Ishikawa (cell line): ENCODE data around the gene HTR2C.

ENCODE experiments used
- CEBPB ChIP-seq: IDR thresholded peaks from 2 replicates; pipeline ENCODE4 v1.6.1; 2012
- CREB1 ChIP-seq: IDR thresholded peaks from 2 replicates; pipeline ENCODE4 v1.6.1; 2012; ENCODE audit warnings: low read depth
- EP300 ChIP-seq: IDR thresholded peaks from 2 replicates; pipeline ENCODE4 v1.6.1; 2012; ENCODE audit warnings: borderline replicate concordance
- FOXM1 ChIP-seq: IDR thresholded peaks from 2 replicates; pipeline ENCODE4 v1.6.1; 2012; ENCODE audit warnings: low read depth, borderline replicate concordance
- RAD21 ChIP-seq: IDR thresholded peaks from 2 replicates; pipeline ENCODE4 v1.6.1; 2012; ENCODE audit warnings: low read depth
- TAF1 ChIP-seq: IDR thresholded peaks from 2 replicates; pipeline ENCODE4 v1.6.1; 2012; ENCODE audit warnings: low read depth, mild to moderate bottlenecking
- TCF12 ChIP-seq: IDR thresholded peaks from 2 replicates; pipeline ENCODE4 v1.6.1; 2012; ENCODE audit warnings: low read depth
- YY1 ChIP-seq: IDR thresholded peaks from 2 replicates; pipeline ENCODE4 v1.6.1; 2012; ENCODE audit warnings: low read depth
- ZBTB7A ChIP-seq: IDR thresholded peaks from 2 replicates; pipeline ENCODE4 v1.6.1; 2012; ENCODE audit warnings: low read depth
- TF ChIP-seq, protein P1 (sequence below): IDR thresholded peaks from 2 replicates; pipeline ENCODE4 v1.6.1; 2012
- TF ChIP-seq, protein P2 (sequence below): IDR thresholded peaks from 2 replicates; pipeline ENCODE4 v1.6.1; 2012; ENCODE audit warnings: low read depth, mild to moderate bottlenecking

DNA sequence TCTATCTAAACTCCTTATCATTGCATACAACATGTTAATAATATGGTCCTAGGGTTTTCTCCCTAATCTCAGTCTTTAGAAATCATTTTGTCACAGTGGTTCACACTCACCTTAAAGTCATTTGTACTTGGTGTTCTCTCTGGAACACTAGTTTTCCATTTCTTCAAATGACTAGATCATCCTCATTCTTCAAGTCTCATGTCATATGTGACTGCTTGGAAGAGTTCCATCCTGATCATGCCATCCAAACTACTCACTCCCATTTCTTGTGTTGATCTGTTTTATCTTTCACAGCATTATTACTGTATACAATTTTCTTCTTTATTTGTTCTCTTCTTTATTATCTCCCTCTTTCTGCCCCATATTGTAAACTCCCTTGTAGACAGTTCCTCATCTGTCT lies 66.5 kb downstream of the HTR2C start:
- TF ChIP-seq CREB1, result no peak
- TF ChIP-seq, protein P1, sequence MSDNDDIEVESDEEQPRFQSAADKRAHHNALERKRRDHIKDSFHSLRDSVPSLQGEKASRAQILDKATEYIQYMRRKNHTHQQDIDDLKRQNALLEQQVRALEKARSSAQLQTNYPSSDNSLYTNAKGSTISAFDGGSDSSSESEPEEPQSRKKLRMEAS, result no peak
- TF ChIP-seq TAF1, result no peak
- TF ChIP-seq EP300, result no peak
- no peak for TF ChIP-seq YY1
- TF ChIP-seq RAD21, result no peak
- no peak for TF ChIP-seq ZBTB7A
- TF ChIP-seq FOXM1, result no peak
- no peak for TF ChIP-seq CEBPB
- TF ChIP-seq, protein P2, sequence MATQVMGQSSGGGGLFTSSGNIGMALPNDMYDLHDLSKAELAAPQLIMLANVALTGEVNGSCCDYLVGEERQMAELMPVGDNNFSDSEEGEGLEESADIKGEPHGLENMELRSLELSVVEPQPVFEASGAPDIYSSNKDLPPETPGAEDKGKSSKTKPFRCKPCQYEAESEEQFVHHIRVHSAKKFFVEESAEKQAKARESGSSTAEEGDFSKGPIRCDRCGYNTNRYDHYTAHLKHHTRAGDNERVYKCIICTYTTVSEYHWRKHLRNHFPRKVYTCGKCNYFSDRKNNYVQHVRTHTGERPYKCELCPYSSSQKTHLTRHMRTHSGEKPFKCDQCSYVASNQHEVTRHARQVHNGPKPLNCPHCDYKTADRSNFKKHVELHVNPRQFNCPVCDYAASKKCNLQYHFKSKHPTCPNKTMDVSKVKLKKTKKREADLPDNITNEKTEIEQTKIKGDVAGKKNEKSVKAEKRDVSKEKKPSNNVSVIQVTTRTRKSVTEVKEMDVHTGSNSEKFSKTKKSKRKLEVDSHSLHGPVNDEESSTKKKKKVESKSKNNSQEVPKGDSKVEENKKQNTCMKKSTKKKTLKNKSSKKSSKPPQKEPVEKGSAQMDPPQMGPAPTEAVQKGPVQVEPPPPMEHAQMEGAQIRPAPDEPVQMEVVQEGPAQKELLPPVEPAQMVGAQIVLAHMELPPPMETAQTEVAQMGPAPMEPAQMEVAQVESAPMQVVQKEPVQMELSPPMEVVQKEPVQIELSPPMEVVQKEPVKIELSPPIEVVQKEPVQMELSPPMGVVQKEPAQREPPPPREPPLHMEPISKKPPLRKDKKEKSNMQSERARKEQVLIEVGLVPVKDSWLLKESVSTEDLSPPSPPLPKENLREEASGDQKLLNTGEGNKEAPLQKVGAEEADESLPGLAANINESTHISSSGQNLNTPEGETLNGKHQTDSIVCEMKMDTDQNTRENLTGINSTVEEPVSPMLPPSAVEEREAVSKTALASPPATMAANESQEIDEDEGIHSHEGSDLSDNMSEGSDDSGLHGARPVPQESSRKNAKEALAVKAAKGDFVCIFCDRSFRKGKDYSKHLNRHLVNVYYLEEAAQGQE, result no peak
- no peak for TF ChIP-seq TCF12
